GM12892 (cell line): ENCODE measurements around the gene ATP5ME.

ENCODE experiments used
- DNase-seq: peaks from one replicate; pipeline ENCODE4 v3.0.0; 2011; ENCODE audit not compliant: insufficient read length
- FAIRE-seq: peaks from 2 replicates; lab custom pipeline; 2011; peaks lifted over from hg19 to GRCh38; lab: Jason Lieb, UNC
- POLR2A ChIP-seq: IDR thresholded peaks from 2 replicates; pipeline ENCODE4 v1.6.1; 2011; ENCODE audit warnings: low read depth, low read length, control low read depth
- POLR2AphosphoS5 ChIP-seq: IDR thresholded peaks from 2 replicates; pipeline ENCODE4 v1.6.1; 2011; ENCODE audit warnings: low read depth, low read length, control low read depth
- TAF1 ChIP-seq: IDR thresholded peaks from 2 replicates; pipeline ENCODE4 v1.6.1; 2011; ENCODE audit warnings: low read depth, mild to moderate bottlenecking, control low read depth, low read length, borderline replicate concordance

Gene ATP5ME

GRCh38 chr4:632926-633325 lies 41.1 kb downstream of the ATP5ME start:
- no peak for FAIRE-seq
- no peak for DNase-seq
- TF ChIP-seq POLR2A, result no peak
- TF ChIP-seq POLR2AphosphoS5, result no peak
- TF ChIP-seq TAF1, result no peak

- TF ChIP-seq TAF1, result no peak
- TF ChIP-seq POLR2A, result no peak
- TF ChIP-seq POLR2AphosphoS5, result no peak
Observed at GRCh38 chr4:632196-632790, 41.8 kb downstream of the ATP5ME start.

GRCh38 chr4:630656-631055 lies 43.4 kb downstream of the ATP5ME start:
- no peak for DNase-seq
- FAIRE-seq, result no peak
- TF ChIP-seq POLR2AphosphoS5, result no peak
- no peak for TF ChIP-seq TAF1
- TF ChIP-seq POLR2A, result no peak

More at GRCh38 chr4:632196-632790, 41.8 kb downstream of the ATP5ME start:
- DNase-seq, result no peak
- FAIRE-seq, result no peak

- no peak for TF ChIP-seq TAF1
- no peak for FAIRE-seq
- no peak for DNase-seq
Observed at GRCh38 chr4:629915-630641, 44.0 kb downstream of the ATP5ME start.

GRCh38 chr4:629636-629914 lies 44.5 kb downstream of the ATP5ME start:
- no peak for DNase-seq
- TF ChIP-seq POLR2AphosphoS5, result no peak
- TF ChIP-seq POLR2A, result no peak
- no peak for TF ChIP-seq TAF1
- FAIRE-seq, result no peak

- no peak for FAIRE-seq
- TF ChIP-seq POLR2AphosphoS5 (no peak), POLR2A (no peak), TAF1 (no peak)
- no peak for DNase-seq
Observed at GRCh38 chr4:628821-629635, 45.0 kb downstream of the ATP5ME start.

GRCh38 chr4:628311-628741 lies 45.8 kb downstream of the ATP5ME start:
- TF ChIP-seq POLR2AphosphoS5 (no peak), POLR2A (no peak), TAF1 (no peak)
- FAIRE-seq, result no peak
- no peak for DNase-seq

GRCh38 chr4:627347-628125 lies 46.5 kb downstream of the ATP5ME start:
- DNase-seq (no peak), FAIRE-seq (no peak)
- TF ChIP-seq POLR2A (no peak), TAF1 (no peak), POLR2AphosphoS5 (no peak)

GRCh38 chr4:626201-627091 lies 47.6 kb downstream of the ATP5ME start:
- FAIRE-seq (no peak), DNase-seq (no peak)
- no peak for TF ChIP-seq POLR2AphosphoS5
- no peak for TF ChIP-seq POLR2A
- TF ChIP-seq TAF1, result no peak

GRCh38 chr4:625631-626161 lies 48.4 kb downstream of the ATP5ME start:
- TF ChIP-seq POLR2AphosphoS5 (no peak), POLR2A (no peak), TAF1 (no peak)
- no peak for FAIRE-seq

More at GRCh38 chr4:625631-626161, 48.4 kb downstream of the ATP5ME start:
- DNase-seq, result no peak
